Left lobe of liver (tissue), 2 donors: Measurements from ENCODE around the gene ATP1B3. TPM values are rescaled to one million over a fixed set of nuclear protein-coding genes. Genes with fewer than 3 reads are reported as not detected.
"Not testable (repeated sequence)": the region's sequence is repeated elsewhere in the genome, so short reads cannot be mapped to it uniquely, and the experiment has no call there.

Source experiments
- ATAC-seq: fragments of 200-7000 bp; cut with Tn5 transposase; one replicate; pipeline ENCODE4 v1.9.1; 2020; ENCODE audit warnings: mild to moderate bottlenecking, moderate library complexity
- DNase-seq: peaks from one replicate; pipeline ENCODE4 v3.0.0-alpha.2; 2020; ENCODE audit warnings: low spot score
- total RNA-seq: library from RNA; stranded (reverse); gene quantifications from one replicate; pipeline ENCODE4 v1.2.1, GENCODE V29; 2021
- donor health status: DM: no; HTN: no; CAD: no; lungs with moderate emphysema.
- donor health status: DM: no; HTN: yes; CAD: no.

ATP1B3 gene
- total RNA-seq, 1 donor from 2014 or later = 4.4 TPM

- DNase-seq (no peak), ATAC-seq (no peak)
Observed at GRCh38 chr3:141941093-141941492, 64.7 kb downstream of the ATP1B3 start.

GRCh38 chr3:141942006-141942405 lies 65.6 kb downstream of the ATP1B3 start:
- ATAC-seq (no peak), DNase-seq (no peak)

GRCh38 chr3:141945726-141946485 lies 69.5 kb downstream of the ATP1B3 start:
- DNase-seq (no peak), ATAC-seq (no peak)

GRCh38 chr3:141949399-141949798 lies 73.0 kb downstream of the ATP1B3 start:
- peak; percentile 30 for DNase-seq

GRCh38 chr3:141949972-141950371 lies 73.5 kb downstream of the ATP1B3 start:
- no peak for ATAC-seq
- peak; percentile 19 for DNase-seq

More at GRCh38 chr3:141949399-141949798, 73.0 kb downstream of the ATP1B3 start:
- no peak for ATAC-seq

- DNase-seq = peak; percentile 1
- ATAC-seq = no peak
Observed at GRCh38 chr3:141950572-141951493, 74.4 kb downstream of the ATP1B3 start.

GRCh38 chr3:141952611-141953010 lies 76.2 kb downstream of the ATP1B3 start:
- ATAC-seq (no peak), DNase-seq (no peak)

GRCh38 chr3:141955175-141955574 lies 78.7 kb downstream of the ATP1B3 start:
- ATAC-seq (no peak), DNase-seq (no peak)

GRCh38 chr3:141959589-141960554 lies 83.4 kb downstream of the ATP1B3 start:
- no peak for DNase-seq
- no peak for ATAC-seq

GRCh38 chr3:141960731-141961130 lies 84.3 kb downstream of the ATP1B3 start:
- ATAC-seq (no peak), DNase-seq (no peak)

GRCh38 chr3:141963301-141963700 lies 86.9 kb downstream of the ATP1B3 start:
- ATAC-seq = no peak
- DNase-seq = no peak

GRCh38 chr3:141965471-141965870 lies 89.0 kb downstream of the ATP1B3 start:
- no peak for DNase-seq

GRCh38 chr3:141969711-141970110 lies 93.3 kb downstream of the ATP1B3 start:
- ATAC-seq (no peak), DNase-seq (no peak)

More at GRCh38 chr3:141965471-141965870, 89.0 kb downstream of the ATP1B3 start:
- no peak for ATAC-seq

- DNase-seq = no peak
- ATAC-seq = no peak
Observed at GRCh38 chr3:141971571-141971970, 95.1 kb downstream of the ATP1B3 start.

- no peak for ATAC-seq
- DNase-seq = no peak
Observed at GRCh38 chr3:141972399-141972798, 96.0 kb downstream of the ATP1B3 start.

- ATAC-seq, DNase-seq: not testable (repeated sequence)
Observed at GRCh38 chr3:141974777-141975176, 98.3 kb downstream of the ATP1B3 start.
